ENCODE results near the gene TRAPPC2. TPM values are rescaled to one million over a fixed set of nuclear protein-coding genes. Genes with fewer than 3 reads are reported as not detected.

Gene TRAPPC2
- total RNA-seq, 1 donor from 2014 or later = 14.7 TPM

GRCh38 chrX:13662355-13662791 lies 72.0 kb downstream of the TRAPPC2 start:
- Mint-ChIP-seq H3K4me1 (ENCODE audit: unreplicated experiment) (peaks cover 12% of the 10 kb centered on the region), H3K27ac (ENCODE audit: unreplicated experiment) (no peak overlapping the region), H3K36me3 (ENCODE audit: unreplicated experiment) (peaks cover 9% of the 10 kb centered on the region), H3K9me3 (ENCODE audit: unreplicated experiment) (no peaks in the 10 kb centered on the region), H3K27me3 (ENCODE audit: unreplicated experiment) (no peaks in the 10 kb centered on the region), H3K4me3 (ENCODE audit: unreplicated experiment) (no peak overlapping the region)
- no peak for TF ChIP-seq CTCF (IDR thresholded peaks at IDR 0.05)
- no peak for DNase-seq (ENCODE audit: extremely low spot score, unreplicated experiment)

Other genes with a start within 250 kb of the TRAPPC2 start
- gene EGFL6, start 165.0 kb downstream of the TRAPPC2 start, total RNA-seq = not detected in 2 replicates
- 3.6 and 4.7 TPM in 2 replicates for gene TCEANC, start 81.5 kb downstream of the TRAPPC2 start, total RNA-seq
- gene RAB9A, start 45.5 kb downstream of the TRAPPC2 start, total RNA-seq = 25.6 and 32.9 TPM in 2 replicates
- 15.2 and 17.3 TPM in 2 replicates for gene OFD1, start 128 bp upstream of the TRAPPC2 start, total RNA-seq
- 10.7 and 12.0 TPM in 2 replicates for gene GPM6B, start 82.5 kb upstream of the TRAPPC2 start, total RNA-seq